OCI-LY7 (cell line): ENCODE results near the gene ICAM1. TPM values are rescaled to one million over a fixed set of nuclear protein-coding genes. Genes with fewer than 3 reads are reported as not detected.
A peak's percentile ranks its signal among the peaks of the same experiment; 100 is the strongest.
"Not testable (repeated sequence)": the region's sequence is repeated elsewhere in the genome, so short reads cannot be mapped to it uniquely, and the experiment has no call there.

Source experiments
- BruUV-seq: library from RNA; stranded (reverse); fragments of 400-500 nt; replicated peaks from 2 replicates; lab custom pipeline; 2021; lab: Mats Ljungman, UMichigan
- CTCF ChIA-PET: fragments of 300-600 bp; sonication (Branson Sonifier 250); formaldehyde crosslinking; loops from one replicate; lab custom pipeline; 2022; ENCODE audit warnings: antibody characterized with exemption; ENCODE audit not compliant: unreplicated experiment; lab: Charles Lee
- POLR2A ChIA-PET: fragments of 300-600 bp; sonication (Branson Sonifier 250); formaldehyde crosslinking; loops from one replicate; lab custom pipeline; 2022; ENCODE audit warnings: antibody characterized with exemption; lab: Charles Lee
- DNase-seq: peaks from one replicate; pipeline ENCODE4 v3.0.0-alpha.2; 2015; ENCODE audit warnings: low spot score
- H2AFZ ChIP-seq: fragments of 200-600 bp; sonication (generic), shearing (Covaris generic); 2 replicates; pipeline ENCODE4 v1.6.1; 2014; ENCODE audit warnings: mild to moderate bottlenecking, antibody characterized with exemption, low read length, moderate library complexity
- H3K27ac ChIP-seq: fragments of 200-600 bp; sonication (generic); 2 replicates; pipeline ENCODE4 v1.5.1; 2014; ENCODE audit warnings: mixed run types, low read depth, mild to moderate bottlenecking, moderate library complexity, low read length, inconsistent platforms; ENCODE audit not compliant: poor library complexity, severe bottlenecking
- H3K36me3 ChIP-seq: fragments of 200-600 bp; sonication (generic); 2 replicates; pipeline ENCODE4 v1.6.1; 2014; ENCODE audit warnings: mild to moderate bottlenecking, antibody characterized with exemption, low read length, moderate library complexity, mixed read lengths; ENCODE audit not compliant: insufficient read depth
- H3K4me1 ChIP-seq: fragments of 200-600 bp; sonication (generic); 2 replicates; pipeline ENCODE4 v1.5.1; 2014; ENCODE audit warnings: mild to moderate bottlenecking, low read length; ENCODE audit not compliant: insufficient read depth, poor library complexity, severe bottlenecking
- H3K4me2 ChIP-seq: fragments of 200-600 bp; sonication (generic); 2 replicates; pipeline ENCODE4 v1.6.1; 2014; ENCODE audit warnings: mild to moderate bottlenecking, low read length
- H3K4me3 ChIP-seq: fragments of 200-600 bp; sonication (generic); 2 replicates; pipeline ENCODE4 v1.5.1; 2014; ENCODE audit warnings: mild to moderate bottlenecking, low read depth, low read length; ENCODE audit not compliant: poor library complexity, severe bottlenecking
- H3K79me2 ChIP-seq: fragments of 200-600 bp; sonication (generic); 2 replicates; pipeline ENCODE4 v1.6.1; 2016; ENCODE audit warnings: low read depth, mild to moderate bottlenecking, low read length, moderate library complexity, mixed read lengths; ENCODE audit not compliant: insufficient read depth
- H3K9me2 ChIP-seq: fragments of 200-600 bp; sonication (generic); 2 replicates; pipeline ENCODE4 v1.6.1; 2016; ENCODE audit warnings: mild to moderate bottlenecking, low read length, mixed read lengths; ENCODE audit not compliant: insufficient read depth
- H3K9me3 ChIP-seq: fragments of 200-600 bp; sonication (generic); 2 replicates; pipeline ENCODE4 v1.6.1; 2014; ENCODE audit warnings: mild to moderate bottlenecking, mixed run types, low read length, mixed read lengths
- H4K20me1 ChIP-seq: fragments of 200-600 bp; sonication (generic); 2 replicates; pipeline ENCODE4 v1.6.1; 2014; ENCODE audit warnings: mild to moderate bottlenecking, antibody characterized with exemption, low read length, moderate library complexity, mixed read lengths; ENCODE audit not compliant: insufficient read depth
- CTCF ChIP-seq: fragments of 200-600 bp; sonication (generic); conservative IDR thresholded peaks from 2 replicates; pipeline ENCODE4 v1.5.1; 2014; ENCODE audit warnings: mild to moderate bottlenecking, antibody characterized with exemption, low read length, moderate library complexity, mixed read lengths
- EZH2phosphoT487 ChIP-seq: fragments of 200-600 bp; sonication (generic); IDR thresholded peaks from 2 replicates; pipeline ENCODE4 v1.6.1; 2018; ENCODE audit warnings: low read depth, borderline replicate concordance, mild to moderate bottlenecking, mixed run types, antibody characterized with exemption, low read length, moderate library complexity, mixed read lengths
- intact Hi-C: fragments of 100-400 bp; cut with micrococcal nuclease; formaldehyde crosslinking; loops from one replicate; pipeline ENCODE4 v1.10.0; 2022; ENCODE audit not compliant: unreplicated experiment
- total RNA-seq, 2 experiments: library from RNA; depleted of rRNA in 1 of 2; stranded (reverse); fragments of >200 nt in 1 of 2; shearing (Covaris generic) in 1 of 2; gene quantifications; 2 replicates each; pipeline ENCODE4 v1.2.3, GENCODE V29; 2014 to 2022

Gene ICAM1
- total RNA-seq, 2 experiments from 2014 or later = 12.0 to 13.4 TPM

GRCh38 chr19:10231612-10232228 lies 39.2 kb upstream of the ICAM1 start:
- no peak overlapping the region for H2AFZ ChIP-seq
- H4K20me1 ChIP-seq = no peaks in the 10 kb centered on the region
- H3K4me2 ChIP-seq = peak overlapping the region; percentile 95
- POLR2A ChIA-PET = interaction anchor here (1.0 to 1.7 kb wide), 3 partner anchors 9 to 13 kb away, joined by 5 to 14 read pairs (median 6); no protein-coding TSS in a partner anchor
- H3K4me3 ChIP-seq = peak overlapping the region; percentile 95
- intact Hi-C loops = loop anchor here (10.0 kb wide), 2 partner anchors 127 to 743 kb away; partner anchors contain the start of genes ANGPTL6 and PPAN
- peak overlapping the region; percentile 95 for H3K27ac ChIP-seq
- H3K36me3 ChIP-seq = peaks cover 35% of the 10 kb centered on the region
- CTCF ChIA-PET = no interaction called here
- no peaks in the 10 kb centered on the region for H3K9me3 ChIP-seq
- peaks cover 80% of the 10 kb centered on the region for H3K4me1 ChIP-seq
- TF ChIP-seq CTCF (no peak), EZH2phosphoT487 (no peak)
- TSS peak; percentile 55 for BruUV-seq
- no peaks in the 10 kb centered on the region for H3K9me2 ChIP-seq
- H3K79me2 ChIP-seq = peaks cover 62% of the 10 kb centered on the region
- no peak for DNase-seq

GRCh38 chr19:10233946-10234345 lies 37.0 kb upstream of the ICAM1 start:
- Histone ChIP-seq H4K20me1 (no peaks in the 10 kb centered on the region), H3K9me3 (no peaks in the 10 kb centered on the region), H3K36me3 (peaks cover 14% of the 10 kb centered on the region), H3K9me2 (no peaks in the 10 kb centered on the region), H3K4me3 (no peak overlapping the region), H3K4me1 (peaks cover 80% of the 10 kb centered on the region), H3K27ac (peak overlapping the region; percentile 95), H3K4me2 (peak overlapping the region; percentile 45), H3K79me2 (peaks cover 51% of the 10 kb centered on the region), H2AFZ (no peak overlapping the region)
- DNase-seq = peak; percentile 50
- ChIA-PET CTCF (no interaction called here), POLR2A (interaction anchor here (0.6 to 3.3 kb wide), 3 partner anchors 13 to 34 kb away, joined by 3 to 12 read pairs (median 4); no protein-coding TSS in a partner anchor)
- BruUV-seq = no TSS peak
- TF ChIP-seq EZH2phosphoT487 (no peak), CTCF (no peak)
- intact Hi-C loops = loop anchor here (10.0 kb wide), 2 partner anchors 129 to 741 kb away; partner anchors contain the start of genes ANGPTL6 and PPAN

GRCh38 chr19:10235003-10235402 lies 35.9 kb upstream of the ICAM1 start:
- no TSS peak for BruUV-seq
- no peak for TF ChIP-seq CTCF
- no peak for TF ChIP-seq EZH2phosphoT487
- Histone ChIP-seq H2AFZ (no peak overlapping the region), H3K4me1 (peaks cover 84% of the 10 kb centered on the region), H3K79me2 (peaks cover 40% of the 10 kb centered on the region), H3K4me3 (peak overlapping the region; percentile 6), H3K27ac (peak overlapping the region; percentile 95), H4K20me1 (no peaks in the 10 kb centered on the region), H3K9me2 (no peaks in the 10 kb centered on the region), H3K9me3 (no peaks in the 10 kb centered on the region), H3K4me2 (peak overlapping the region; percentile 45), H3K36me3 (peaks cover 10% of the 10 kb centered on the region)
- POLR2A ChIA-PET = interaction anchor here (0.7 to 3.3 kb wide), 5 partner anchors 10 to 362 kb away, joined by 3 to 12 read pairs (median 3); no protein-coding TSS in a partner anchor
- intact Hi-C loops = loop anchor here (5.0 to 10.0 kb wide), 5 partner anchors 43 to 740 kb away; partner anchors contain the start of genes ANGPTL6, DNMT1 and PPAN
- CTCF ChIA-PET = no interaction called here
- DNase-seq = peak; percentile 39

- peak; percentile 25 for DNase-seq
- not testable (repeated sequence) for H3K9me2 ChIP-seq, BruUV-seq, H4K20me1 ChIP-seq, H2AFZ ChIP-seq, H3K36me3 ChIP-seq, H3K9me3 ChIP-seq
- peak overlapping the region; percentile 79 for H3K4me2 ChIP-seq
- peaks cover 88% of the 10 kb centered on the region for H3K4me1 ChIP-seq
- intact Hi-C loops = loop anchor here (5.0 to 10.0 kb wide), 5 partner anchors 43 to 739 kb away; partner anchors contain the start of genes ANGPTL6, DNMT1 and PPAN
- ChIA-PET POLR2A (interaction anchor here (0.6 to 3.3 kb wide), 8 partner anchors 9 to 363 kb away, joined by 3 to 12 read pairs (median 4); partner anchors contain the start of gene DNMT1), CTCF (interaction anchor here (1.4 kb wide), 1 partner anchor 11 kb away, joined by 4 read pairs; no protein-coding TSS in a partner anchor)
- peak overlapping the region; percentile 95 for H3K27ac ChIP-seq
- peaks cover 36% of the 10 kb centered on the region for H3K79me2 ChIP-seq
- peak overlapping the region; percentile 43 for H3K4me3 ChIP-seq
Measured at GRCh38 chr19:10235409-10235808, 35.5 kb upstream of the ICAM1 start.
